Forelimb muscle (tissue), 1 donor: Measurements from ENCODE around the gene MAFG. TPM values are rescaled to one million over a fixed set of nuclear protein-coding genes. Genes with fewer than 3 reads are reported as not detected.
"Not testable (repeated sequence)": the region's sequence is repeated elsewhere in the genome, so short reads cannot be mapped to it uniquely, and the experiment has no call there.

Source experiments
- DNase-seq: peaks from one replicate; pipeline ENCODE4 v3.0.0-alpha.2; 2013; ENCODE audit warnings: low read depth
- polyA plus RNA-seq: library from polyadenylated mRNA; unstranded; fragments of 120-200 nt; gene quantifications from one replicate; pipeline ENCODE4 v1.2.1, GENCODE V29; 2013; ENCODE audit not compliant: insufficient read length

The MAFG gene
- polyA plus RNA-seq, 1 donor: 16.3 TPM

DNA sequence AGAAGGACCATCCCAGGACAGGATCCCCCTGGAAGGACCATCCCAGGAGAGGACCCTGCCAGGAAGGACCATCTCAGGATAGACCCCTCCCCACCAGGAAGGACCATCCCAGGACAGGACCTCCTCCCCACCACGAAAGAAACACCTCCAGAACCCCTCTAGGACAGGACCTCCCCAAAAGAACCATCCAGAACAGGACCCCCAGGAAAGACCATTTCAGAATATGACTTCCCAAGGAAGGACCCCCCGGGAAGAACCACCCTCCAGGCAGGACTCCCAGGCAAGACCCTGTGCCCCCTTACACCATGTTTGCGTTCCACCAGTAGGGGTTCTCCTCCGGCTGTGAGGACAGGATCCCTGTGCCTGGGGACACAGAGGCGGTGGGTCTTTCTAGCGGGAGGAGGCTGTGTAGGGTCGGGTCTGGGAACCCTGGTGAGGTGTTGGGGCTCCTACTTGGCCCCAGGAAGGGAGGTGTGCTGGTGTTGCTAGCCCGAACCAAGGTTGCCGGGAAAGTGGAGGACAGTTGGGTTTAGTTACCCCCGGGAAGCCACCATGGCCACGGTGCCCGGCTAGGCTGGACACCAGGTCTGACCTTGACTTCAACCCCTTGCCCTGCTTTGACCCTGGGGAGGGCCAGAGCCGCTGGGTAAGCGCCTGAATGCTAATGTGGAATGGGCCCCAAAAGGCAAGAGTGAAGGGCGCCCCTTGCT is 31.3 kb upstream of the MAFG start:
- no peak for DNase-seq

DNA sequence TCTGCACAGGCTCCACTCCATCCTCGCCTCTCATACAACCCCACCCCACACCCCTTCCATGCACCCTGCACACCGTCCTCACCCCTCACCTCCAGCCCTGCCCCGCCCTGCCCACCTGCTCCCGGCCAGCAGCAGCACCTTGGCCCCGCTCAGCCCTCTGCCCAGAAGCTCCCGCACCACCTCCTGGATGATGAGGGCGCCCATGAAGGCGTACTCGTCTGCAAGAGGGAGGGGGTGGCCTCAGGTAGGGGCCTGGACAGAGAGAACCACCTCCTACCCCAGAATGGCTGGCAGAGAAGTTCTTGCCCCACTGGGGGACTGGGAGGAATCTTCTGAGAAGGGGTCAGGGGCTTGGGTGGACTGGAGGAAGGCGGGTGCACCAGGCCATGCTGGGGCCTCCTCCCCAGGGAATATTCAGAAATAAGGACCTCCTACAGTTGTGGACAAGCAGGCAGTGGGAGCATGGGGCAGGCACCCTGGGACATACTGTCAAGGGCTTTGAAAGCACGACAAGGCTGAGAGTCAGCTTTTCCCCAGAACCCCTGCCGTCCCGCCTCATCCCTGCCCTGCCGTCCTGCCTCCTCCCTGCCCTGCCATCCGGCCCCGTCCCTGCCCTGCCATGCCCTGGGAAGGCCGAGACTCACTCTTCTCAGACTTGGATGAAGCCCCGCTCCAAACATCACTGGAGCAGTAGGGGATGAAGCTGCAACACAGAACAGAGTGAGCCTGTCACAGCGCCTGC is 30.3 kb upstream of the MAFG start:
- DNase-seq: no peak

DNA sequence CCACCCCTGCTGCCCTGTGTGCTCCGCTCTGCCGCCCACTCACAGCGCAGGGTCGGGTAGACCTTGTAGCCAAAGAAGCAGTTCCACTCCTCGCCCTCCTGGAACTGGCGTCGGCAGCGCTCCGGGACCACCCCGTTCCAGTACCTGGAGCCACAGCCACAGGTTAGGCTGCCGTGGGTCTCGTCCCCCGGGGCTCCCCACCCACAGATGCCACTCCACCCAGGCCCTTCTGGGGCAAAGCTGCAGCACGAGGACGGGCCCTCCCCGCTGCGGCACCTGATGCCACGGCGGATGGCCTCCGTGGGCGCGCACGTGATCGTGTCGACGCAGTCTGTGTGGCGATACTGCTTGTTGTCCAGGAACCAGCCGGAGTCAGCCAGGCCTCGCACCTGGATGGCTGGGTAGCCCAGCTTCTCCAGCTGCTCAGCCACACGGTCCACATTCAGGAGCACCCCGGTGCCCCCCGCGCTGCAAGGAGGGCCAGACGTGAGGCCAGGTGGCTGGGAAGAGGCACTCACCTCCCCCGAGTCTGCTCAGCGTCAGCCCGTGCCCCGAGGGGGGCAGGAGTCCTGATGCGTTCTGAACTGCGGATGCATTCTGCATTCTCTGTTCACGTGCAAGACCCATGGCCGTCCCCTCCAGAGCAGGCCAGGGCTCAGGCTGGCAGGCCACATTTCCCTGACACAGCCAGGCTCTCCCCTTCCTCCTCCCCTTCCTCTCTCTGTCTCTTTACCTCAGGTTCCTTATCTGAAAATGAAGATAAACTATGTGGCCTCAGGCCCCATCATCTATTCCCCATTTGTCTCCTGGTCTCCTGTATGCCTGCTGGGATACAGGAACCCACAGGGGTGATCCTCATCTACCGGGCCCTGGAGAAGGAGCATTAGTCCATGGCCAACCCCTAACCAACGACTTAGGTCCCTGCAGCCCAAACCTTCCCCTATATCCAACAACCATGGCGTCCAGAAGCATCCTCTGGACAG is 29.4 kb upstream of the MAFG start:
- no peak for DNase-seq

DNA sequence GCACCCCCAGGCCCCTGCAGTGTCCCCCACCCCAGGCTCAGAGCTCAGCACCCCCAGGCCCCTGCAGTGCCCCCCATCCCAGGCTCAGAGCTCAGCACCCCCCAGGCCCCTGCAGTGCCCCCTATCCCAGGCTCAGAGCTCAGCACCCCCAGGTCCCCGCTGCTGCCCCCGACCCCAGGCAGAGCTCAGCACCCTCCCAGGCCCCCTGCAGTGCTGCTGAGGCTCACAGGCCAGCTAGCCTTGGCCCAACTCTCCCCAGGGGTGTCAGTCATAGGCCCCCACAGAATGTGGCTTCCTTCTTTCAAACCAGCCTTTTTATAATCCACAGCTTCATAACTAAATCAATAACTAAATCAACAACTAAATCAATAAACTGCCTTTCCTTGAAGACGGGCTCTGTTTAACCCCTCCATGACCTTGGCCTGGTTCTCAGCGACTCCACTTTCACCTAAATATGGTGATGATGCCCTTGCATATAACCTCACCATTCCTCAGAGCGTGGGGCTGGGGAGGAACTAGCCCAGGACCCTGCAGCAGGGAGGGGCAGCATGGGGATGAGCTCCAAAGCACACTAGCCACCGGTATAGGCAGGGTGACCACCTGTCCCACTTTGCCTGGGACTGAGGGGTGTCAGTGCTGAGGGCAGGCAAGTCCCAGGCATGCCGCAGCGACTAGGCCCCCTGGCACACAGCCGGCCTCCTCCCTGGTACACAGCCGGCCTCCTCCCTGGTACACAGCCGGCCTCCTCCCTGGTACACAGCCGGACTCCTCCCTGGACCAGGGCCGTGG is 28.4 kb upstream of the MAFG start:
- no peak for DNase-seq

DNA sequence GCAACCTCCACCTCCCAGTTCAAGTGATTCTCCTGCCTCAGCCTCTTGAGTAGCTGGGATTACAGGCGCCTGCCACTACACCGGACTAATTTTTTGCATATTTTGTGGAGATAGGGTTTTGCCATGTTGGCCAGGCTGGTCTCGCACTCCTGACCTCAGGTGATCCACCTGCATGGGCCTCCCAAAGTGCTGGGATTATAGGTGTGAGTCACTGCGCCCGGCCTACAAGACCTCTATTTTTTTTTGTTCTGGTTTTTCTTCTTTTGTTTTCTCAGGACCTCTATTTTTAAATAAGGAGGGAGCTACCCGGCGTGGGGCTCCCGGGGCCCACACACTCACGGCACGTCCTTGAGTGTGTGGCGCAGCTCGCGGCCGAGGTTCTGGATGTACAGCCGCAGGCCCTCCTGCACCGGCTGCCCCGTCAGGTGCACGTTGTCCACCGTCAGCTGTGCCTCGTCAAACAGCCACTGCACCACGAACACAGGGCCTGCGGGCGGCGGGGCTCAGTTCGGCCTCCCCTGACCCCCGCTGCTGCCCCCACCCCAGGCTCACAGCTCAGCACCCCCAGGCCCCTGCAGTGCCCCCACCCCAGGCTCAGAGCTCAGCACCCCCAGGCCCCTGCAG is 27.6 kb upstream of the MAFG start:
- DNase-seq: no peak

DNA sequence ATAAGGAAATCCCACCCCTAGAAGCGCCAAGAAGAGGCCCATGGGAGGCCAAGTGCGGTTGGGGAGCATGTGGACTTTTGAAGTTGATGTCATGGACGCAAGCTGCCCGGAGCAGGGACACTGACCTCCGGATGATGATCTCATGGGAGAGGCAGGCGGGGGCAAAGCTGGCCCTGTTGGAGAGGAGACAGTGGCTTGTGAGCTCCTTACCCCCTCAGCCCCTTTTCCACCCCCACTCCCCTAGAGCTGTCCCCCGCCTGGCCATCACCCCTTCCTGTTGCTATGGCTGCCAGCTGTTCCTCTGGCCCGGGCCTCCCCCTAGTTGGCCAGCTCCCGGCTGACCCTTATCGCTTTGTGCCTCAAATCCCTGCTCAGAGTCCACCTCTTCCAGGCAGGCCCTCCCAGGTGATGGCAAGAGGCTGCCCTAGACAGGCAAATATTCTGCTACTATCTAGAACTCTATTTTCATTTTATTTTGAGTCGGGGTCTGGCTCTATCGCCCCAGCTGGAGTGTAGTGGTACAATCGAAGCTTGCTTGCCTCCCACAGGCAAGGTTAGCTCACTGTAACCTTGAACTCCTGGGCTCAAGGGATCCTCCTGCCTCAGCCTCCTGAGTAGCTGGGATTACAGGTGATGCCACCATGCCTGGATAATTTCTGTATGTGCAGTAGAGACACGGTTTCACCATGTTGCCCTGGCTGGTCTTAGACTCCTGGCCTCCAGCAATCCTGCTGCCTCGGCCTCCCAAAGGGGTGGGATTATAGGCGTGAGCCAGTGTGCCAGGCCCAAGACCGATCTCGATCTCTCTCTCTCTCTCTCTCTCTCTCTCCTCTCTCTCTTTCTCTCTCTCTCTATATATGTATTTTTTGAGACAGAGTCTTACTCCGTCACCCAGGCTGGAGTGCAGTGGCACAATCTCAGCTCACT is 26.9 kb upstream of the MAFG start:
- DNase-seq: no peak

DNA sequence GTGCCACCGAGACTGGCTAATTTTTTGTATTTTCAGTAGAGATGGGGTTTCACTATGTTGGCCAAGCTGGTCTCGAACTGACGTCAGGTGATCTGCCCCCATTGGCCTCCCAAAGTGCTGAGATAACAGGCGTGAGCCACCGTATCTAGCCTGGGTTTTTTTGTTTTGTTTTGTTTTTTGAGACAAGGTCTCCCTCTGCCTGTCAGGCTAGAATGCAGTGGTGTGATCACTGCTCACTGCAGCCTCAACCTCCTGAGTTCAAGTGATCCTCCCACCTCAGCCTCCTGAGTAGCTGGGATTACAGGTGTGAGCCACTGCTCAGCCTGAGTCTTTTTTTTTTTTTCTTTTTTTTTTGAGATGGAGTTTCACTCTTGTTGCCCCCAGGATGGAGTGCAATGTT is 25.9 kb upstream of the MAFG start:
- DNase-seq: not testable (repeated sequence)

DNA sequence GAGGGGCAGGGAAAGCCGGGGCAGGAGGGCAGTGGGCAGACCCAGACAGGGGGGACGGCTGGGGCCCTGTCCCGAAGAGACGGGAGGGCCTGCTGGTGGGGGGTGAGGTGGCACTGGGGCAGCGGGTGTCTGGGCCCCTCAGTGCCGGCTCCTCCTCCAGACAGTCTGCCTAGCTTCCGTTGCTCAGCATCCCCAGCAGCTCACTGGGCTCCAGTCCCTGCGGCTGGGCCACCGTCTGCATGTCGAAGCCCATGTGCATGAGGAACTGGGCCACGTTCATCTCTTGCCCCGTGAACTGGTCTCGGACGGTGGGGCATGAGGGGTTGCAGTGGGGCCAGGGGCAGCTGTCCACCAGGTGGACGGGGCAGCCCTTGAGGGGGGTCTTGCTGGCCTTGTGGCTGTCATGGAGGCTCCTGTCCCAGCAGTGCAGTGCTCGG is 25.3 kb upstream of the MAFG start:
- no peak for DNase-seq

DNA sequence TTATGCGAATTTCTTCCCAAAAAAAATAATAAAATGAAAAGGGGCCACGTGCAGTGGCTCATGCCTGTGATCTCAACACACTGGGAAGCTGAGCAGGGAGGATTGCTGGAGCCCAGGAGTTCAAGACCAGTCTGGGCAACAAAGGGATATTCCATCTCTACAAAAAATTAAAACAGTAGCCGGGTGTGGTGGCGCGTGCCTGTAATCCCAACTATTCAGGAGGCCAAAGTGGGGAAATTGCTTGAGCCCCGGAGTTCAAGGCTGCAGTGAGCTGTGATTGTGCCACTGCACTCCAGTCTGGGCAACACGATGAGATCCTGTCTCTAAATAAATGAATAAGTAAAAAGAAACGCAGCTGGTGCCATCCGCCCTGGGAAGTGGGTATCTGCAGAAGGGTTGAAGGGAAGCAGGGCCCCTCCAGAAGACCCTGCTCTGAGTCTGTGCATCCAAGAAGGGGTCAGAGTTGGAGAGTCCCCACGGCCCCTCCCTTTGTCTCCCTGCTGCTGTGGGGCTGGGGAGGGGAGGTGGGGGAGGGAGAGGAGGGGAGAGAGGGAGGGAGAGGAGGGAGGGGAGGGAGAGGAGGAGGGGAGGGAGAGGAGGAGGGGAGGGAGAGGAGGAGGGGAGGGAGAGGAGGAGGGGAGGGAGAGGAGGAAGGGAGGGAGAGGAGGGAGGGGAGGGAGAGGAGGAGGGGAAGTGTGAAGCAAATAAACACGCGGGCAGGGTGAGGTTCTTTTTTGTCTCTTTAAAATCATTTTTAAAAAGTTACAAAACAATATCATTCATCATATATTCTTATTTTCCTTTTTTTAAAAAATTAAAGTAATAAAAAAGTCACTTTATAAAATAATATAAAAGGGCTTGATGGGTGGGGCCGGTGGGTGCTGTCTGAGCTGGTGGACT is 24.5 kb upstream of the MAFG start:
- DNase-seq: no peak

DNA sequence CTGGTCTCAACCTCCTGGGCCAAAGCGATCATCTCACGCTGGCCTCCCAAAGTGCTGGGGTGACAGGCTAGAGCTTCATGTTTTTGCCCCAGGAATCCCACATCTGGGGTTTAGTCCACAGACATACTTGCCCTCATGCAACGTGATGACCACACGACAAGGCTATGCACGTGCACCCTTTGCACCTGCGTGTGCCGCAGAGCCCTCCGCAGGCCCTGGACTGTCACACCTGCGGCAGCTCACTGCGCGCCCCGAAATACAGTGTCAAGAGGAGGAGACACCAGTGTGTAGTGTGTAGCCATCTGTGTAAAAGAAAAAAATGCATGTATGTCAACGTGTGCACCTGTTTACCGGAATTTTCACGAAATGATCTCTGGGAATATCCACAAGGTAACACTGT is 23.0 kb upstream of the MAFG start:
- no peak for DNase-seq

DNA sequence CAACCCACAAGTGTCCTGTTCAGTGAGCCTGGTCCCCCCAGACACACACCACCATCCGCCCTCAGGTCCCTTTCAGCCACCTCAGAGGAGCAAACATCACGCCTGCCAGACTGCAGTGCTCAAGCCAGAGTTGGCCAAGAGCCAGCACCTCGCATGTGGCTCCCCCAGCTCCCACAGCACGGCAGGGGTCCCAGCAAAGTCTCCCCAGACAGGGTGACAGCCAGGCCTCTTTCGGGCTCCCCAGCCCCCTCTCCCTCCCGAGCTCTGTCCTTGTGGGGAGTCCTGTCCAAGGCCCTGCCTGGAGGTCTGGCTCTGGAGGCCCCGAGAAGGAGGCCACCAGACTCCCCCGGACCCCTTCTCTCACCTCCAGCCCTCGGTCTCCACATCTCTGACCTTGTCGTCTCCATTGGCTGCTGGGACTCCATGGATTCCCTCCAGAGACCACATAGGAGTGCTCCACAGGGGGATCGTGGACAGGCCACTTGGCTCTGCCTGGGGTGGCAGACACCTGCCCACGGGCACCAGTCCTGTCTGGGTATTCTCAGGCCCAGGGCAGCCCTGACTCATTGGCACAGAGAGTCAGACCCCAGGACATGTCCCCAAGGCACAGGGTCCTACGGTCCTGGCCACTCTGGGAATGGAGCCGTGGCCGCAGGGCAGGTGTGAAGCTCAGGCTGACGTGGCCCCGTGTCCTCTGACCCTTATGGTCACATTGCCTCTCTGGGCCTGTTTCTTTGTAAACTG is 21.3 kb upstream of the MAFG start:
- DNase-seq: no peak

DNA sequence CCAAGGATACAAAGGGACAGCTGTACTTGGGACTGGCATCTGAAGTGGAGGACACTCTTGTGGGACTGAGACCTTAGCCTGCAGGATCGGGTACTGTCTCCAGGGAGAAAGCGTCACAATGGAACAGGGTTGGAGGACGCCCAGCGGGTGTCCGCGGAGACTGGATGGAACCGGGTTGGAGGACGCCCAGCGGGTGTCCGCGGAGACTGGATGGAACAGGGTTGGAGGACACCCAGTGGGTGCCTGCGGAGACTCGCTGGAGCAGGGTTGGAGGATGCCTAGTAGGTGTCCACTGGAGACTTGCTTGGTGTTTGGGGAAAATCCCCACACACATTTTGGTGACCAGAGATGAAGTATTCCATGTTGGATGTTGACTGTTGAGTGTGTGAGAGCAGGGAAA is 19.7 kb upstream of the MAFG start, which contains the start of gene MYADML2:
Gene MYADML2, minus strand, starts transcription at position 45 of the 400 bp plus-strand sequence. CDS start 5,492 bp downstream, outside the sequence.
- DNase-seq: no peak

DNA sequence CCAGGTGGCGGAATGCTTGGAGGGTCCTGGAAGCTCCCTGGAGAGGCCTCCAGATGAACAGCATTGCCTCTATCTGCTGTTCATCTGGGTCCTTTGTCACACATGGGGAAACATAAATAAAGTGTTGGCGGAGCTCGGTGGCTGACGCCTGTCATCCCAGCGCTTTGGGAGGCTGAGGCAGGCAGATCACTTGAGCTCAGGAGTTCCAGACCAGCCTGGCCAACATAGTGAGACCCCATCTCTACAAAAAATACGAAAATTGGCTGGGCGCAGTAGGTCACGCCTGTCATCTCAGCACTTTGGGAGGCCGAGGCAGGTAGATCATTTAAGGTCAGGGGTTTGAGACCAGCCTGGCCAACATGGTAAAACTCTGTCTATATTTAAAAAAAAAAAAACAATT is 17.3 kb upstream of the MAFG start:
- no peak for DNase-seq

DNA sequence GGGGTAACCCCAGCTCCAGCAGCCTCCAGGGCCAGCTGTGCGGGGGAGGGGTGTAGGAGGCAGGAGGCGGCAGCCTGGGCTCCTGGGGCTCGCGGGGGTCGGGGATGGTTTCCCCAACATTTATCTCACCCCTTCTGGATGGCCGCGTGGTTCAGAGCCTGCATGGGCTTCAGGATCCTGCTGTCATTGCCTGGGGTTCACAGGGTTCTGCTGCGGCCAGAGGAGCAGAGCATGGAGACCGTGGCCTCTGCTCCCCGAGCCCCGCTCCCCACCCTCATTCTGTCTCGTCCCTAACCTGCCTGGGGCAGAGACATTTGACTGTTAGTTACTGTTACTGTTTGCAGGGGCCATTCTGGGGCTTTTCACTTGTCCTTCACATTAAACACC is 14.6 kb upstream of the MAFG start:
- DNase-seq: no peak

DNA sequence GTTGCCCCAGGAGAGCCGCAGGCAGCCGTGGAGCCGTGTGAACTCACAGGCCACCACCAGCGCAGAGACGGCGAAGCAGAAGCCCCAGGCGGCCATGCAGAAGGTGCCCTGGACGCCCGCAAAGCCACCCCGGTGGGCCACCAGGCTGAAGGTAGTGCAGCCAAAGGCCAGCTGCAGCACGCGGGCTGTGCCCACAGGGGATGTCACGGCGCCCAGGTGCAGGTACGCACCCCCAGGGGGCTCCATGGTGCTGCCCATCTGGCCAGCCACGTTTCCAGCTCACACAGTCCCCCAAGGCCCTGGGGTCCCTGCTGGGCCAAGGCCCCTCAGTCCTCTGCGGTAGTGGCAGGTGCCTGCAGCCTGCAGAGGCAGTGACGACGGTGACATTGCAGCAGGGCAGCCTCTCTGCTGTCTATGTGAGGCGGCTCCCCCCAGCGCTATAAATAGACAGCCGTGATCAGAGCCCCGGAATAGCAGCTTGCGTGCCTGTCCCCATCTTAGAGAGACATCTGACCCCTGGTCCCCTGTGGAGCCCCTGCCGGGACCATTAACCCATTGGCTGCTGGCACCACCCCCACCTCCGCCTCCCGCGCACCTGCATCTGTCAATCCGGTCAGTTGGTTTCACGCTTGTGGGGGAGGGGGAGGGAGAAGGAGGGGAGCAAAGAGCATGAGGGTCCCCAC is 14.1 kb upstream of the MAFG start:
- DNase-seq: no peak

DNA sequence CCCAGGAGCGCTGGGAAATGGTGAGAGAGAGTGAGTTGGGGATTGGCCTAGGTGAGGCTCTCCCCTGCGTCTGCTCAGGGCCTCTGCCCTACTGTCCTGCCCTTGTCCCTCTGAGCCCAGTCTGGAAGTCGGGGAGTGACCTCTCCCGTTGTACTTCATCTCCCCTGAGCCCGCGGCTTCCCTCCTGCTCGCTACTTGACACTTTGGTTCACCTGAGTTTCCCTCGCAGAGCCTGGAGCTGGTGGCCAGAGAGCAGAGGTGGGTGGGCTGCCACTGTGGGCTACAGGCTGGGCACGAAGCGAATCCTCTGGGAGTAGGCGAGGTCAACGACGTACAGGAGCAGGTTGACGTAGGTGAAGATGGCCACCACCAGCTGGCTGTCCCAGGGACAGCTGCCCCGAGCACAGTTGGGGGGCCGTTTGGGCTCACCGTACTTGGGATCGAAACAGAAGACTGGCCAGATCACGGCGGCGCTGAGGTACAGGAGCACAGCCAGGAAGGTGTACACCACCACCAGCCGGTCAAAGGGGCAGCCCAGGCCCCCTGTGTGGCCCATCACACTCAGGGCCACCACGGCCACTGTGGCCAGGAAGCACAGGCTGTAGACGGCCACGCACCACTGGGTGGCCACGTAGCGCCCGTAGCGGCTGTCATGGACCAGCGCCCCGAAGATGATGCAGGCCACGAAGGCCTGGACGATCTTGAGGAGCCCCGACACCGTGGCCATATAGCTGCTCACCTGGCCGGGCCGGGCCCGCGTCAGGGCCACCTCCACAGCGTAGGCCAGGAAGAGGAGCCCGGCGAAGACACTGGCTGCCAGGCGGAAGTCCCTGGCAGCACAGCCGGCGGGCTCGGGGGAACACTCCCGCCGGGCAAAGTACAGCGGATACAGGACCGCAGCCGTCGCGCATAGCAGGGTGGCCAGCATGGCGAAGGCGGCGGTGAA is 13.3 kb upstream of the MAFG start:
- DNase-seq: no peak
